GM15510 (cell line): ENCODE measurements around the gene KCNQ5.

Source experiments
- POLR2A ChIP-seq: IDR thresholded peaks from 3 replicates; pipeline ENCODE4 v1.6.1; 2011; ENCODE audit warnings: borderline replicate concordance; ENCODE audit not compliant: insufficient read length; ENCODE audit errors: extremely low read depth

Gene KCNQ5

GRCh38 chr6:72627539-72627938 is 5.7 kb downstream of the KCNQ5 start:
- TF ChIP-seq POLR2A = no peak

GRCh38 chr6:72631480-72631879 is 9.6 kb downstream of the KCNQ5 start:
- TF ChIP-seq POLR2A = no peak

- no peak for TF ChIP-seq POLR2A
These were observed 13.8 kb downstream of the KCNQ5 start for GRCh38 chr6:72635636-72636035.

GRCh38 chr6:72636215-72636614 is 14.4 kb downstream of the KCNQ5 start:
- no peak for TF ChIP-seq POLR2A

- TF ChIP-seq POLR2A = no peak
These were observed 14.9 kb downstream of the KCNQ5 start for GRCh38 chr6:72636786-72637185.

GRCh38 chr6:72639920-72640614 is 18.2 kb downstream of the KCNQ5 start:
- no peak for TF ChIP-seq POLR2A

- no peak for TF ChIP-seq POLR2A
These were observed 18.7 kb downstream of the KCNQ5 start for GRCh38 chr6:72640615-72640930.

- TF ChIP-seq POLR2A = no peak
These were observed 20.6 kb downstream of the KCNQ5 start for GRCh38 chr6:72642435-72642834.

- no peak for TF ChIP-seq POLR2A
These were observed 21.4 kb downstream of the KCNQ5 start for GRCh38 chr6:72643214-72643613.

GRCh38 chr6:72646604-72647485 is 25.0 kb downstream of the KCNQ5 start:
- TF ChIP-seq POLR2A = no peak

GRCh38 chr6:72647489-72647888 is 25.6 kb downstream of the KCNQ5 start:
- TF ChIP-seq POLR2A = no peak

- TF ChIP-seq POLR2A = no peak
These were observed 27.4 kb downstream of the KCNQ5 start for GRCh38 chr6:72649032-72649984.

GRCh38 chr6:72650081-72650745 is 28.3 kb downstream of the KCNQ5 start:
- TF ChIP-seq POLR2A = no peak

GRCh38 chr6:72651174-72651573 is 29.3 kb downstream of the KCNQ5 start:
- no peak for TF ChIP-seq POLR2A
